GM18868 (cell line): ENCODE data around the gene ZNF44.

Source experiments
- ATAC-seq: cut with Tn5 transposase; IDR thresholded peaks from one replicate; pipeline ENCODE4 v1.9.1; 2021; ENCODE audit warnings: mild to moderate bottlenecking, moderate library complexity; ENCODE audit not compliant: unreplicated experiment

Gene ZNF44

DNA sequence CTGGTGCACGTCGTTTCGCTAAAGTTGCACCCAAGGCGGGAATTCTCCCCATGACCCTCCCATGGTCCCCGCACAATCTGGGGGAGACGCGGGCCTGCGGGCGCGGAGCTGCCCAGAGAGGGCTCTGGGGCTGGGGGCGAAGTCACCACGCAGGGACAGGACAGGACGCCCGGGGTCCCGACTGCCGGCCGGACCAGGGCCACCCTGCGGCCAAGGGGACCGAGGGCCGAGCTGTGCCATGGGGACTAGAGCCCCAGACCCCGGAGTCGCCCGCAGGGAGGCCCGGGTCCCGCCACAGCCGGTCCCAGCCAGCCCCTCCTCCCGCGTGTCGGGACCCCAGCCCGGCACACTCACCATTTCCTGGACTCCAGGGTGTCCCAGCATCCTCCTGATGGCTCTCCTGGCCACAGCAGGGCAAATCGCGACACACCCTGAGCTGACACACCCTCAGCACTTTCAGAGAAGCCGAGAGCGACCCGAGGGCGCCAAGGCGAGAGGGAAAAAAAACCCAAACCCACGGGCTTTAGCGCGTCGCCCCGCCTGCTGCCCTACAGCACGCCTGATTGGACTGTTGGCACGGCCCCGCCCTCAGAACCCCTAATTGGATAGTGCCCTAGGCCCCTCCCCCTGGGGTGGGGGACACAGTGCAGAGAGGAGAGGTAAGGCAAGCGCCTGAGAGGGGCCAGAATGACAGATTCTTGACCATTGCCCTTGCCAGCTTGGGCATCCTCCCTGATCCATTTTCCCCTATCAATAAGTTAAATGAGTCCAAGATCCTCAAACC is 28.6 kb downstream of the ZNF44 start:
- no peak for ATAC-seq

DNA sequence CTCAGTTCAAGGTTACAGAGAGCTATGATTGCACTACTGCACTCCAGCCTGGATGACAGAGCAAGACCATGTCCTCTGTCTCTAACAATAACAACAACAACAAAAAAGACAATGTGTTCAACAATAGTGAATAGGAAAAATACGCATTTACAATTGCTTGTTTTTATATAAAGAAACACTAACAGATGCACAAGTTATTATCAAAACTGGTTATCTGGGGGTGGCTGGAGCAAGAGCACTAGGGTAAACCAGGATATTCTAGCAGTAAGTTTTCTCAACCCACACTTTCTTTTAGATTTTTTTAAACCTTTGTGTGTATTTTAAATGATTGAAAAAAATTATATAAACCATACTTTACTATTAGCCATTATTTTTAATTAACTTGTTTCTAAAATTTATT is 33.1 kb downstream of the ZNF44 start:
- no peak for ATAC-seq

- ATAC-seq: no peak
Measured at GRCh38 chr19:12260861-12261260, 33.8 kb downstream of the ZNF44 start.

DNA sequence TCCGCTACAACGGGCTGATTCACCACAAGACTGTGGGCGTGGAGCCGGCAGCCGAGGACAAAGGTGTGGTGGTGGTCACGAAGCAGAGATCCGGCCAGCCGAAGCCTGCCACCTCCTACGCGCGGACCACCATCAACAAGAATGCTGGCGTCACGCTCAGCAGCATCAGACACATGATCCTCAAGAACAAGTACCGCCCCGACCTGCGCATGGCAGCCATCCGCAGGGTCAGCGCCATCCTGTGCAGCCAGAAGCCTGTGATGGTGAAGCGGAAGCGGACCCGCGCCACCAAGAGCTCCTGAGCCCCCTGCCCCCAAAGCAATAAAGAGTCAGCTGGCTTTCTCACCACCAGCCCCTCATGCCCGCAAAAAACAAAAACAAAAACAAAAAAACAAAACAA is 34.4 kb downstream of the ZNF44 start:
- ATAC-seq: no peak

- no peak for ATAC-seq
Measured at GRCh38 chr19:12255372-12255771, 39.3 kb downstream of the ZNF44 start.

DNA sequence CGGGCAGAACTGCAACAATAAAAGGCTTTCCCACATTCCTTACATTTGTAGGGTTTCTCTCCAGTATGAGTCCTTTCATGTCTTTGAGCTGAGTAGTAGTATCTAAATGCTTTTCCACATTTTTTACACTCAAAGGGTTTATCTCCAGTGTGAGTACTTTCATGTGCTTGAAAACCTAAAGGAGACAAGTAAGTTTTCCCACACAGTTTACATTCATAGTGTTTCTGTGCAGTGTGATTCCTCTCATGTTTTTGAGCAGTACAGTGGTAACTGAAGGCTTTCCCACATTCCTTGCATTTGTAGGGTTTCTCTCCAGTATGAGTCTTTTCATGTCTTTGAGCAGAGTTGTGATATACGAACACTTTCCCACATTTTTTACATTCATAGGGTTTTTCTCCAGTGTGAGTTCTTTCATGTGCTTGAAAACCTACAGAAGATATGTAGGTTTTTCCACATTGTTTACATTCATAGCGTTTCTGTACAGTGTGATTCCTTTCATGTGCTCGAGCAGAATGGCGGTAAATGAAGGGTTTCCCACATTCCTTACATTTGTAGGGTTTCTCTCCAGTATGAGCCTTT is 47.0 kb downstream of the ZNF44 start:
- ATAC-seq: no peak

DNA sequence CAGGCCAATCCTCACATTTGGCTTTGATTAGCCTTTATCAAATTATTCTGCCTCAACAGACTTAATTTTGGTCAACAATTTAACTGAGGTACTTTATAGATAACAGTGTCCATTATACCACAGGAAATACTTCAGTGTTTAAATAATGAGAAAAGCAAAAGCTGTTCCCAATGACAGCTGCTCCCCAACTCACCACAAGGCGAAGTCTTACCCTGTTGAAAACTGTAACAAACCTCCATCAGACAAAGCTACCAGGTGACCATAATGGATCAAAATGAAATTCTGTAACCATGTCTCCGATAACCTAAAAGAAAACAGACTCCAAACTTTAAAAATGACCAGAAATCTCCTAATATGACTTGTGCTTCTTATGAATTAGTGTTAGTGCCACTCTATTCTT is 50.3 kb downstream of the ZNF44 start:
- no peak for ATAC-seq

DNA sequence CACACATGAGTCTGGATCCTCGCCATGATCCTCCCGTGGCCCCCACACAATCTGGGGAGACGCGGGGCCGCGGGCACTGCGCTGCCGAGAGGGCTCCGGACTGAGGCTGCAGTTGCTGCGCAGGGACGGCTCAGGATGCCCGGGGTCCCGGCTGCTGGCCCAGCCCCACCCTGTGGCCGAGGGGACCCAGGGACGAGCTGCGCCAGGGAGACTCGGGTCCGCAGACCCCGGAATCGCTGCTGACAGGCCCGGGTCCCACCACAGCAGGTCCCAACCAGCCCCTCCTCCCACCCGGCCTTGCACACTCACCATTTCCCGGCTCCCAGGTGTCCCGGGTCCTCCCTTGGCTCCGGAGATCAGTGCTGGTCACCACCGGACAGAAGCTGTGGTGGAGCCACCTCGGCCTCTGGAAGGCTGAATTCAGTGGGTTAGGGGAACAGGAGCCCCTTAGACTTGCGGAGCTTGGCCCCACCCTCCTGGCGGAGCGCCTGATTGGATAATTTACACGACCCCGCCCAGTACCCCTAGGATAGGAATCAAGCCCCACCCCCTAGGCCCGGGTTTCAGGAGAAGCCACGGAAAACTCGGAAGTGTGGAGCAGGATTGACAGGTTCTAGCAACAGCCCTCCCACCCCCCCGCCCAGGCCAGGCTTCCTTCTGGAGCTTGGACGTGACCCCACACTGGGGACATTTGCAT is 57.4 kb downstream of the ZNF44 start:
- ATAC-seq: no peak

DNA sequence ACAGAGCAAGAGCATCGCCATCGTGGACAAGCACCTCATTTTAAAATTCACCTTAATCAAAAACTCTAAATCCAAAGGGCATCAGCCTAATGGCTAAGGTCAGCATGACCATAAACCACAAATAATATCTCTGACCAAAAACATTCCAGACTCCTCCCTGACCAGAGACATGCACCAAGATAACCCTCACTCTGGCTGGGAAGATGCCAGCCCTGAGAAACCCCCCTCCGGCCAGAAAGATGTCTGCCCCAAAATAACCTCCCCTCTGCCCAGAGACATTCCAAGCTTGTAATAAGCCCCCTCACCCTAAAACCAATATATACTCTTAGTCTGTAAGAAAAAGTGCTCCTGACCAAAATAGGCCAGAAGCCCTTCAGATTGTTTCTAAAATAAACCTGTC is 61.7 kb downstream of the ZNF44 start:
- ATAC-seq: no peak

DNA sequence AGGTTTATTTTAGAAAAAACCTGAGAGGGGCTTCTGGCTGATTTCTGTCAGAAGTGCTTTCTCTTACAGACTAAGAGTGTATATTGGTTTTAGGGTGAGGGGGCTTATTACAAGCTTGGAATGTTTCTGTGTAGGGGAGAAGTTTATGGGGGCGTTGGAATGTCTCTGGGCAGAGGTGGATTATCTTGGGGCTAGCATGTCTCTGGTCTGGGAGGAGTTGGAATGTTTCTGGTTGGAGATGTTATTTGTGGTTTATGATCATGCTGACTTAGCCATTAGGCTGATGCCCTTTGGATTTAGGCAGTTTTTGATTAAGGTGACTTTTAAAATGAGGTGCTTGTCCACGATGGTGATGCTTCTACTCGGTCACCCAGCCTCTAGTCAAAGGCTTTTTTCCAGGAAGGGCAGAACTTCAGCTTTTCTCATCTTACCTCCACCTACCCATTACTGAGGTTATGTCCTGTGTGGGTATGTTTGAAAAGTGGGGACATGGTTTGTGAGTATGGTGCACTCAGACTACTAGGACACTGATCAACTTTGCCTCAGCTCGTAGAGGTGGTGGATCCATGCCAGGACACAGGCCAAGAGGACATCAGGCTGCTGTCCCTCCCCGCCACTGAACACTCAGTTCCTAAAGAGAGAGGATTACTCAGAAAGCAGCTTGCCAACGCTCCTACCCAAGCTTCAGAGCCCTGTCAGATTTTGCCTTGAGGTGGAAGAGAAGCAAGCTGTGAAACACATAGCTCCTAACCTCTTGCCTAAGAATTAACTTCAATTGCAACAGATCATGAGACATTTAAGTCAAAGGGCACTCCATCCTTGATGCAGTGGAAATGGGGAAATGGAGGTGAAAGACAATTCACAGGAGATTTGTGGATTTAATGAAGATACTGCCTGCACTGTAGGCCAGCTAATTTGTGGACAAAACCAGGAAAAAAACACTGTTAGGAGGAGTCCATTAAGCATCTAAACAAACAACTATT is 63.6 kb downstream of the ZNF44 start:
- ATAC-seq: no peak

GRCh38 chr19:12229990-12230389 is 64.7 kb downstream of the ZNF44 start:
- ATAC-seq: no peak

GRCh38 chr19:12224676-12225075 is 70.0 kb downstream of the ZNF44 start:
- no peak for ATAC-seq

- ATAC-seq: no peak
Measured at GRCh38 chr19:12222980-12223630, 71.6 kb downstream of the ZNF44 start.
